HG02970 (cell line): ENCODE measurements around the gene MCM8.

Experiments used
- ATAC-seq: cut with Tn5 transposase; IDR thresholded peaks from one replicate; pipeline ENCODE4 v1.9.1; 2021; ENCODE audit warnings: mild to moderate bottlenecking, moderate library complexity, moderate number of reproducible peaks; ENCODE audit not compliant: unreplicated experiment, low FRiP score

MCM8 gene

DNA sequence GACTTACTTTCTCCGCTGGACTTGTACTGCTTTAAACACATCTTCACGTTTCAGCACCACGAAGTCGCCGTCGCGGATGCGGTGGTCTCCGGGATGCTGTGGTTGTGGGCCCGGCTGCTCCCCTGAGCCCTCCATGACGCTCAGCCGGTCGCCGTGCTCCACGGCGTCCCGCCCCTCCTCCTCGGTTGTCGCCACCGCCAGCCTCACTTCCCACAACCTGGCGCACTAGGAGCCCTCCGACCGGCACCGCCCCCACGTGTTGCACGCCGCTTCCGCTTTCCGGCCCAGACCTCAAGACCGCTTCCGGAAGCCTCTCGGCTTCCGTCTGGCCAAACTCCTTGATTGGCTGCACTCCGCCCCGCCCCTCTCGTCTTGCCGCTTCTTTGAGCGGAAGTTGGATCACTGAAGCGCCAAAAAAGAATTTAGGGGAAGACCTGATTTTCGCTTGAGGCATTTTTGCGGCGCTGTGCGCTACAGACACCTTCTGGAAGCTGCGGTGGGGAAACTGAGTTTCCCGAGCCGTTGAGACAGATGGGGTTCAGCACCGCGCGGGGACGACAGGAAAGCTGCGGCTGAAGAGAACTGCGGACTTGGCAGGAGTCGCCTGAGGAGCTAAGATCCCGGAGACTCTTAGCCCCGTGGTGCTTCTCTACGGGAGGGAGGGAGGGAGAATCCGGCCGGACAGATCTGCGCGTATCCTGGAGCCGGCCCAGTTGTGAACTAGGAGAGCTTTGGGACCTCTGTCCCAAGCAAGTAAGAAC lies at the start of gene MCM8, which contains the start of gene TRMT6:
Gene MCM8, plus strand, starts transcription at position 382 of the 761 bp plus-strand sequence. CDS start 1,364 bp downstream, outside the sequence.
Gene TRMT6, minus strand, starts transcription at position 263 of the 761 bp plus-strand sequence. Its CDS starts 128 bp downstream, at position 135.
- ATAC-seq: peak; percentile 97

DNA sequence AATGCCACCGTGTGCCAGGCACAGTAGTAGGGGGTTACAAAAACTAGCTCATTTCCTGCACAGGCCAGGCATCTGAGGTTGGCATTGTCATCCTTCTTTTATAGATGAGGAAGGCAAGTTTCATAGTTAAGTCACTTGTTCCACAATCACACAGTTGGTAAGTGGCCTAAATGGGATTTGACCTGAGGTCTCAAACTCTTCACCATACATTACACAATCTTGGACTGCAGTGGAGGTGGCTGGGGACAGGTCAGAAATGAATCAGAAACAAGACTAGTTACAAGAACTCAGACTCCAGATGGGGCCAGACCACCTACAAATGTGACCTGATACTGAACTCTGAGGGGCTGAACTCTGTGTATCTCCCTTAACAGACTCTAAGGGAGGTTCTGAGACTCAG lies 49.5 kb upstream of the MCM8 start:
- no peak for ATAC-seq

DNA sequence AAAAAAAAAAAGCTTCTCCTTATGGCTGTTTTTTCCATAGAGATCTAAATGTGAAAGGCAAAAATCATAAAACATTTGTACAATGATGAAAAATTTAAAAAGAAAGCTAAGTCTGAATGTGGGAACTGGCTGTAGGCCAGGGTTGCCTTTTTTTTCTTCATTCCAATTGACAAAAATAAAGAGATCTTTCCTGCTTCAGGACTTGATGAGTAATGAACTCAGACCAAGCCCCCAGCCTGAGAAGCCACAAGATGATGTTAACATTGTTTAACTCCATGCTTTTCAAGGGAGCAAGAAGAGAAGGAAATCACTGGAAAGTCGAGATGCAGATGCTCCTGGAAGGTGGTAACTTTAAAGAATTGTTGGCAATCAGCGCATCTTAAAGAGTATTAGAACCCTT lies 41.5 kb upstream of the MCM8 start:
- ATAC-seq: no peak

GRCh38 chr20:5910186-5910585 lies 40.3 kb upstream of the MCM8 start:
- ATAC-seq: no peak

GRCh38 chr20:5913166-5913565 lies 37.3 kb upstream of the MCM8 start:
- ATAC-seq: no peak

- ATAC-seq: no peak
These were observed 35.6 kb upstream of the MCM8 start for GRCh38 chr20:5914859-5915258.

DNA sequence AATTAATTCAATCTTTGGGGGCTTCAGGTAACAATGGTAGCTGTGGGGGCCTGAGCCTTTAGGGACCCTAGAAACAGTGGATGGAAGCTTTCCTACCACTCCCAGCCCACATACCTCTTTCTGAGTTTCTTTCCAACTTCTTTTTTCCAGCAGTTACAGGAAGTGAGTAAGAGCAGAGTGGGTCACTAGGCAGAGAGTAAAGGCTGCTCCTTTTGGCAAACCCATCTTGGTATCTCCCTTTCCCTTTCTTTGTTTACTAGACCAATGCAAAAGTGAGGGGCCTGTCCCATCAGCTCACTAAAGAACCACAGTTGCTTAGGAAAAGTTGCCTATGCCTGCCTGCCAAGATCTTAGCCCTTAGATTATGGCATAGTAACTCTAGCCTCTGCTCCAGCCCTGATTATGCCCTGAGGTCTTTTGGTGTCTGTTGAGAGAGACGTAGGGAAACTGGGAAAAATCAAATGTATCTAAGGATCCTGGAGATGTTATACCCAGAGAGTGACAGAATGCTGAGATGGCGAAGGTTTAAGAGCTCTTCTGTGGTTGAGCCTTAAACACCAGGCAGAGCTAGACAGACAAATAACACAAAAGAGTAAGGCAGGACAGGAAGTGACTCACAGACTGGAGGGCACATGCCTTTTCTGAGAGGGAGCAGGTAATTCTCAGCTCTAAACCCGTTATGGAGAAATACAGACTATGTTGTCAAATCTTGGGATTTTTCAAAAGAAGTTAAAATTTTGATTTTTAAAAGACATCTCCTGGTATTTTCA lies 31.4 kb upstream of the MCM8 start:
- ATAC-seq: no peak

DNA sequence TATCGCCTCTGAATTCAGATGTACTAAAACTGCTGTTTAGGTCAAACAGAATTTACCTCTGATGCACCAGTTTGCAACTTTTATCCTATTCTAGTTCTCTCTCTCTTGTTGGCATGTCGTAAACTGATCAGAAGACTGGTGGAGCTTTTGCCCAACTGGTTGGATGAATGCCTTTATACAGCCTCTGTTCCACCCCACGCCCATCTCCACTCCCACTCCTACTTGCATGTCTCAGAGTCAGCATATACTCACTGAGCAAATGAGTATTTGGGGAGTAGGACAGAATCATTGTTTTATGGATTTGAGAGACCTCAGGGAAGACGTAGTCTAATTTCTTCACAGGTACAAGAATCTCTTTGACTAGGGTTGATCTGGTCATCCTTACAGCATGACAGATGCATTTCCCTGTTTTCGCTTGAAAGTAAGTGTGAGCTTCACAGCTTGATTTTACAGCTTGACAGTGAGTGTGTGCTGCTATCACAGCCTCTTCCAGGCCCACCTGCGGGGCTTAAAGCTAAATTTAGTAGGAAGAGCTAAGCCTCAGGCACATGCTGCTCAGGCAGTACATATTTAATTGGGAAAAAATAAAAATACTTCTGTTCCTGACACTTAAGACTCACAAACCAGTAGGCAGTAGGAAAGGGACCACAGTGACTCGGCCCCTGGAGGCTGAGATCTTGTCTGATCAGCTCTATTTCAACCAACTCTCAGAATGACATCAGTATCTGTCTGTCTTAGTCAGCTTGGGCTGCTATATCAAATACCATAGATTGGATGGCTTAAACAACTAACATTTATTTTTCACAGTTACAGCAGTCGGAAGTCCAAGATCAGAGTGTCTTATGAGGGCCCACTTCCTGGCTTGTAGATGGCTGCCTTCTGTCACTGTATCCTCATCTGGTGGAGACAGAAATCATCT lies 30.6 kb upstream of the MCM8 start:
- ATAC-seq: no peak

- ATAC-seq: no peak
These were observed 29.9 kb upstream of the MCM8 start for GRCh38 chr20:5920581-5920980.

- no peak for ATAC-seq
These were observed 27.0 kb upstream of the MCM8 start for GRCh38 chr20:5923493-5923892.

DNA sequence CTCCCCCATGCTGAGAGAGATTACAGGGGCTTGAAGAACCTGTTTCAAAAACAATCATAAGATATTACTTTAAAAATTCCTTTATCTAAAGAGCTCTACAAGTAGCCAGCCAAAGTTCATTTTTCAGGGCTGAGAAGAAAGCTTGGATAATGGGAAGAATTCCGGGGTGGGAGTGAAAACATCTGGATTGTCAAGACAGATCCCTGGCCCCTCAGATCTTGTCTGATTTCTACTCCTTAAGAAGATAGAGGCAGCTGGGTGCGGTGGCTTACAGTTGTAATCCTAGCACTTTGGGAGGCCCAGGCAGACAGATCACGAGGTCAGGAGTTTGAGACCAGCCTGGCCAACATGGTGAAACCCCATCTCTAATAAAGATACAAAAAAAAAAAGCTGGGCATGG lies 24.9 kb upstream of the MCM8 start:
- ATAC-seq: no peak

- no peak for ATAC-seq
These were observed 22.5 kb upstream of the MCM8 start for GRCh38 chr20:5927749-5928462.

GRCh38 chr20:5928836-5929715 lies 21.4 kb upstream of the MCM8 start:
- ATAC-seq: no peak

- ATAC-seq: no peak
These were observed 19.0 kb upstream of the MCM8 start for GRCh38 chr20:5931411-5931810.

GRCh38 chr20:5932796-5933195 lies 17.7 kb upstream of the MCM8 start:
- ATAC-seq: no peak

DNA sequence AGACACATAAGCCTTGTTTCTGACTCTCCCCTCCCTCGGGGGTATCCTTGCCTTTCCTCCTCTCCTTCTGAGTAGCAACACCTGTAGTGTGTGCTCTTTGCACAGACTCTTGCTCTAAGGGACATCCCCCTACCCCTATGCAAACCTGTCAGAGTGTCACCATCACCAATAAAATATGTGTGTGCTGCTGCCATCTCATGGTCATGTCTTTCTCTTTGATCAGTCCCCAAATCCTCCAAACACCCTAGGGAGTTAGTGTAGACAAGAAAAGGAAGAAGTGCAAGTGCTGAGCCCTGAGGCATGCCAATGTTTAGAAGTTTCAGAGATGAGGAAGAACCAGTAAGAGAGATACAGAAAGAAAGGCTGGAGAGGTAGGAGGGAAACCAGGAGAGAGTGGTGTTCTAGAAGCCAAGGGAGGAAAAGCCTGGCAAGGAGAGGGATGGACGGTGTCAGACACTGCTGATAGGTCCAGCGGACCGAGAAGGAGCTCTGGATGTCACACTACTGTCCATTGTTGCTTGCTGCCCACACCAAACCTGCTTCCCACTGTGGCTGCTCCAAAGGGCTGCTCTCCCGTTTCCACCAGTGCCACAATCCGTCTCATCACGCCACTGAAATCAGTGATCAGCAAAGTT lies 16.5 kb upstream of the MCM8 start:
- no peak for ATAC-seq

DNA sequence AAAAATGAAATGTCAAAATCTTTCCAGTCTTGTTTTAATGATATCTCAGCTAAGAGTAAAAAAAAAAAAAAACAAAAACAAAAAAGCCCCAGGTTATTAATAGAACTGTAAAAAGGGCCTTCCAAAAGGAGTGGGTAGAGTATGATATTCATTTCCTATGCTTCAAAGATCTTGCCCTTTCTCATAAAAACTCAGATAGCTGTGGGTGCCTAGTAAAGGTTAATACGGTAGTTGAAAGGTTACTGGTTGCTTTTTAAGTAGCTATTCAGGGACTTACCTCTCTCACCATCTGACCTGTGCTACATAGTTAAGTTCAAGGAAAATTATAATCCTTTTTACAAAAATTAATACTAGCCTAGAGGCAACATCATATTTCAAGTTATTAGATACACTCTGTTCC lies 15.1 kb upstream of the MCM8 start:
- ATAC-seq: no peak

GRCh38 chr20:5936238-5936637 lies 14.2 kb upstream of the MCM8 start:
- ATAC-seq: no peak
